ENCODE results near the gene YTHDF1. TPM values are rescaled to one million over a fixed set of nuclear protein-coding genes. Genes with fewer than 3 reads are reported as not detected.

YTHDF1 gene
- total RNA-seq, 1 experiment from 2014 or later, result 85.4 TPM

- H3K79me2 ChIP-seq (ENCODE audit: insufficient read depth, low read length), result no peaks in the 10 kb centered on the region
- Mint-ChIP-seq H3K27ac (no peak overlapping the region; a peak in 1 of 7 replicates), H3K4me3 (peak overlapping the region in 1 of 2 experiments; percentile 53; a peak in 1 of 5 replicates), H3K9me3 (peaks cover 2% of the 10 kb centered on the region in 2 experiments; a peak in 3 of 5 replicates), H3K36me3 (ENCODE audit: insufficient read depth in 1 of 3, low read depth in 3 of 3) (no peaks in the 10 kb centered on the region), H3K27me3 (ENCODE audit: low read depth) (peaks cover 7% of the 10 kb centered on the region), H3K4me1 (peaks cover 4 to 13% of the 10 kb centered on the region in 2 experiments; a peak in 2 of 4 replicates)
- no peaks in the 10 kb centered on the region for H3K9me3 ChIP-seq (ENCODE audit: control insufficient read depth, low read depth, low read length)
- peaks cover 11% of the 10 kb centered on the region for H4K20me1 ChIP-seq (ENCODE audit: control insufficient read depth, insufficient read depth, insufficient read length)
- no peak overlapping the region for H3K56ac ChIP-seq (ENCODE audit: insufficient read length, low read depth, low read length)
- H2BK5ac ChIP-seq (ENCODE audit: insufficient read length, low read length), result no peak overlapping the region
- DNase-seq, result no peak
- no peaks in the 10 kb centered on the region for H3K27me3 ChIP-seq (ENCODE audit: insufficient read depth, low read length)
- H4K8ac ChIP-seq (replicated peaks; ENCODE audit: insufficient read length, low read depth, low read length), result no peak overlapping the region
- H2BK12ac ChIP-seq (ENCODE audit: insufficient read length, low read depth, low read length), result no peak overlapping the region
- H3K4me2 ChIP-seq (ENCODE audit: insufficient read depth, insufficient read length, low read length), result no peak overlapping the region
- no peak overlapping the region for H2BK120ac ChIP-seq (ENCODE audit: low read depth, low read length, poor library complexity, severe bottlenecking)
- no CpG with 5 or more reads among the region's 8 CpGs for WGBS (ENCODE audit: extremely low coverage, insufficient read length, low lambda C conversion rate)
- H3T11ph ChIP-seq (ENCODE audit: low read length), result no peak overlapping the region
- no peak overlapping the region for H3K27ac ChIP-seq (ENCODE audit: insufficient read length, low read depth, low read length)
- H3K4ac ChIP-seq (ENCODE audit: low read depth, low read length), result no peak overlapping the region
- no peak overlapping the region for H3K14ac ChIP-seq (ENCODE audit: insufficient read depth, low read length)
- no peak overlapping the region for H2AFZ ChIP-seq (ENCODE audit: low read length)
- H3K9ac ChIP-seq (ENCODE audit: extremely low read depth, insufficient read length, low read length), result no peak overlapping the region
- no peaks in the 10 kb centered on the region for H3K4me1 ChIP-seq (ENCODE audit: insufficient read depth, low read length)
- H2AK5ac ChIP-seq (ENCODE audit: insufficient read length, low read length), result no peak overlapping the region
- no peak overlapping the region for H3K23ac ChIP-seq (ENCODE audit: insufficient read length, low read depth, low read length)
- H4K91ac ChIP-seq (ENCODE audit: insufficient read length, low read depth, low read length), result no peak overlapping the region
- H2BK15ac ChIP-seq (ENCODE audit: low read depth, low read length), result no peak overlapping the region
- H3K18ac ChIP-seq (ENCODE audit: insufficient read length, low read depth, low read length), result no peak overlapping the region
- no peak overlapping the region for H2BK20ac ChIP-seq (ENCODE audit: low read depth, low read length, poor library complexity, severe bottlenecking)
- TF ChIP-seq, protein P1, sequence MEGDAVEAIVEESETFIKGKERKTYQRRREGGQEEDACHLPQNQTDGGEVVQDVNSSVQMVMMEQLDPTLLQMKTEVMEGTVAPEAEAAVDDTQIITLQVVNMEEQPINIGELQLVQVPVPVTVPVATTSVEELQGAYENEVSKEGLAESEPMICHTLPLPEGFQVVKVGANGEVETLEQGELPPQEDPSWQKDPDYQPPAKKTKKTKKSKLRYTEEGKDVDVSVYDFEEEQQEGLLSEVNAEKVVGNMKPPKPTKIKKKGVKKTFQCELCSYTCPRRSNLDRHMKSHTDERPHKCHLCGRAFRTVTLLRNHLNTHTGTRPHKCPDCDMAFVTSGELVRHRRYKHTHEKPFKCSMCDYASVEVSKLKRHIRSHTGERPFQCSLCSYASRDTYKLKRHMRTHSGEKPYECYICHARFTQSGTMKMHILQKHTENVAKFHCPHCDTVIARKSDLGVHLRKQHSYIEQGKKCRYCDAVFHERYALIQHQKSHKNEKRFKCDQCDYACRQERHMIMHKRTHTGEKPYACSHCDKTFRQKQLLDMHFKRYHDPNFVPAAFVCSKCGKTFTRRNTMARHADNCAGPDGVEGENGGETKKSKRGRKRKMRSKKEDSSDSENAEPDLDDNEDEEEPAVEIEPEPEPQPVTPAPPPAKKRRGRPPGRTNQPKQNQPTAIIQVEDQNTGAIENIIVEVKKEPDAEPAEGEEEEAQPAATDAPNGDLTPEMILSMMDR (conservative IDR thresholded peaks at IDR 0.05), result peak; percentile 40; the same call in 2 of the 3 replicates
- H4K5ac ChIP-seq (ENCODE audit: insufficient read length, low read depth, low read length), result no peak overlapping the region
- peaks cover 2% of the 10 kb centered on the region for H3K23me2 ChIP-seq (ENCODE audit: insufficient read length, low read depth, low read length, poor library complexity, severe bottlenecking)
- no peaks in the 10 kb centered on the region for H3K79me1 ChIP-seq (ENCODE audit: insufficient read depth, low read depth, low read length, poor library complexity, severe bottlenecking)
Measured at GRCh38 chr20:63186528-63187316, 29.2 kb downstream of the YTHDF1 start.
